Measurements from ENCODE around the gene HOXC12.

HOXC12 gene

DNA sequence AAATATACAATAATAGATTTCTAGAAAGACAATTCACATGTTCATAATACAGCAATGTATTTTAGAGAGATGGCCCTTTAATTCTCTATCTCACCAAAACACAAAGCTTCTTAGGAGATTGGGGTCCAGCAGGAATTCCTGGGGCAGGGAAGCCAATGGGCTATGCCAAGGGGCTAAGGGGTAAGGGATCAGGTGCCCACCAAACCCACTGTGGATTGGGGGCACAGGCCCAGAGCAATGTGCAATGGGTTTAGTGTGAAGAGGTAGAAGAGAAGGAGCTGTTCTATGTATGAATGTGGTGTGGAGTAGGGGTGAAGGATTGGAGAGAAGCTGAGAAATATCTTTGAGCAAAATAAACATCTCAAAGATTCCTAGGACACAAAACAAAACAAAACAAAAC is 13.5 kb upstream of the HOXC12 start:
- DNase-seq, result no peak

DNA sequence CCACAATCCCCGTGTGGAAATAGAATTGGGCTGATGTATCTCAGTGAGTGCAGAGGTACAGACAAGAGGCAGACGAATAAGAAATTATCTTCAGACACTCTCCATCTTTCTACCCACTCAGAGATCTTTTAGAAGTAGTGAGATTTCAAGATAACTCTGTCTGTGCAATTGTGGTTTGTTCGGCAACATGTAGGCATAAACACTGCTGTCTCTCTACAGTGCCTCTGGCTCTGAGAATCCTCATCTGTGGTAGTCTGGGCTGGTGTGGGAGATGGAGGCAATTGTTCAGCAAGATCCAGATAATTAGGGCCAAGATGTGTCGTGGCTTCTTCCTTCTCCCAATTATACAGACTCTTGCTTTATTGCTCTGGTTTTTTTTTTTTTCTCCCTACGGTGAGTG is 13.0 kb upstream of the HOXC12 start:
- no peak for DNase-seq

DNA sequence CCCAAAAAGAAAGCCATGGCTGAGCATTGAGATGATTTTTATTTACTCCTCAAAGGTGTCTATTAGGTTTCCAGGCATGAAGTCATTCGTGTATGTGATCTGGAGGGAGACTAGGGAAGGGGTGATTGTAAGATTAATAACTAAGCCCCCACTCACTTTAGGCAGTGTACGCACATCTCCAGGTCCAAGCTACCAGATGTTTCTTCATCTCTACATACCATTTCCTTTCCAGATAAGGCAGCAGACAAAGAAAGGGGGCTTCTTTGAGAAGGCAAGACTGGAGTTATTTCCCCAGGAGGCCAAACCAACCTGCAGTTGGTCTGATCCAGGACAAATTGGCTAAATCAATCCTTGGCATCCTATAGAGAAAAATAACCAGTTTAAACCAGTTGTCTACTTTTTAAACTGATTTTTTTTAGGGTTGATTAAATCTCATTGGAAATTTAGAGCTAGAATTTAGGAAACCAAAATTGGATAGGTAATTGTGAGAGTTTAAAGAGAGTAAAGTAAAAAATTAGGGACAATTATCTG is 12.2 kb upstream of the HOXC12 start:
- DNase-seq, result no peak

DNA sequence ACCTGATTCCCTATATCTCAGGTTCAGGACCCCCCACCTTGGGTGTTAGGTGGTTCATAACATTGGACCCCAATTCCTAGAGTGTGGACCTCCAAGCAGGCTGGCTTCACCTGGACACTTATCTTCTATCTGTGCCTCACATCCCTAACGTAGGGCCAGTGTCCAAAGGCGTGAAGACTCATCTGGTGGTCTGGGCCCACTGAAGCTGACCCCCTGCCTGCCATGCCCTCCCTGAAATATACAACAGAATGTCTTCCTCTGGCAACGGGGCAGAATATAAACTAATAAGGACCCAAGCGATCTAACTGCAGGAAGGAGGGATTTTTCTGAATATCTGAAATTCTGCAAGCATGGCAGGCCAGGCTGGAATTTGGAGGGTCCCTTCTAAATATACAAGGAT is 10.5 kb upstream of the HOXC12 start:
- DNase-seq, result no peak

DNA sequence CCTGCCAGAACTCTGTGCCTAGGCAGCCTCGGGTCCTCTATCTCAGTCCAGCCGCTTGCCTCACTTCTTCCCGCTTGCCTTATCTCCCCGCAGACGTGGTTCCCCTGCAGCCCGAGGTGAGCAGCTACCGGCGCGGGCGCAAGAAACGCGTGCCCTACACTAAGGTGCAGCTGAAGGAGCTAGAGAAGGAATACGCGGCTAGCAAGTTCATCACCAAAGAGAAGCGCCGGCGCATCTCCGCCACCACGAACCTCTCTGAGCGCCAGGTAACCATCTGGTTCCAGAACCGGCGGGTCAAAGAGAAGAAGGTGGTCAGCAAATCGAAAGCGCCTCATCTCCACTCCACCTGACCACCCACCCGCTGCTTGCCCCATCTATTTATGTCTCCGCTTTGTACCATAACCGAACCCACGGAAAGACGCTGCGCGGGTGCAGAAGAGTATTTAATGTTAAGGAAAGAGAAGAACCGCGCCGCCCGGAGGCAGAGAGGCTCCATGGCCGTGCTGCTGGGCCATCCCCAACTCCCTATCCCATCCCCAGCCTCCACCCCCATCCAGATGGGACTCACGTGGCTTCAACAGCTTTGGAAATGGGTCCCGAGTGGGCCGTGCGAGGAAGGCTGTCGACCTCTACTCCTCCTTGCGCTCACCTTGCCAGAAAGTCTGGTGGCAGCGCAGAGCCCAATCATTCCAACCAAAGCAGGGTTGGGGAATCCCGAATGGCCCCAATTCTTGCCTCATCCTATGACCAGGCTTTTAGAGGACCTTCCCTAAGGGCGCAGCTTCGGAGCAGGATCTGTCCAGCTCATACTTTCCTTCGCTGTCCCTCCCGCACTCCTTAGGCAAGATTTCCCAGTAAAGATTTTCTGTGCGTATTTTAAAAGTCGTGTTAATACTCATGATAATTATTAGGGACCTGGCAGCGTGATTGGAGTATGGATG is 9.5 kb upstream of the HOXC12 start:
- DNase-seq, result no peak

DNA sequence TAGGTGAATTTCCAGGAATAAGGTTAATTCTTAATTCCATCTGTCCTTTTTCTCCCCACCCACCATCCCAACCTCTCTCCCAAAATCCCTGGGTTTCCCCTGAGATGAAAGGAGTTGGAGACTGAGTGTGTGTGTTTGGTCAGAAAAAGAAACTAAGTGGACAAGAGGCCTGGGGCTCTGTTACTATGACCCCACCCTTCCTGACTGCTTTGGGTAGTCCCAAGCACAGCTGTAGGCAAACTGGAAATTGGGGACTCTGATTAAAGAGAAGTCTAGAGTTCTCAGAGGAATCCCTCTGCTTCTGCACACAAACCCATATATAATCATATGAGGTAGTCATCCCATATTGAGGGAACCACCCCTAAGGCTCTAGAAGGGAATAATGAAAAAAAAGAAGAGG is 7.0 kb upstream of the HOXC12 start:
- DNase-seq, result no peak

DNA sequence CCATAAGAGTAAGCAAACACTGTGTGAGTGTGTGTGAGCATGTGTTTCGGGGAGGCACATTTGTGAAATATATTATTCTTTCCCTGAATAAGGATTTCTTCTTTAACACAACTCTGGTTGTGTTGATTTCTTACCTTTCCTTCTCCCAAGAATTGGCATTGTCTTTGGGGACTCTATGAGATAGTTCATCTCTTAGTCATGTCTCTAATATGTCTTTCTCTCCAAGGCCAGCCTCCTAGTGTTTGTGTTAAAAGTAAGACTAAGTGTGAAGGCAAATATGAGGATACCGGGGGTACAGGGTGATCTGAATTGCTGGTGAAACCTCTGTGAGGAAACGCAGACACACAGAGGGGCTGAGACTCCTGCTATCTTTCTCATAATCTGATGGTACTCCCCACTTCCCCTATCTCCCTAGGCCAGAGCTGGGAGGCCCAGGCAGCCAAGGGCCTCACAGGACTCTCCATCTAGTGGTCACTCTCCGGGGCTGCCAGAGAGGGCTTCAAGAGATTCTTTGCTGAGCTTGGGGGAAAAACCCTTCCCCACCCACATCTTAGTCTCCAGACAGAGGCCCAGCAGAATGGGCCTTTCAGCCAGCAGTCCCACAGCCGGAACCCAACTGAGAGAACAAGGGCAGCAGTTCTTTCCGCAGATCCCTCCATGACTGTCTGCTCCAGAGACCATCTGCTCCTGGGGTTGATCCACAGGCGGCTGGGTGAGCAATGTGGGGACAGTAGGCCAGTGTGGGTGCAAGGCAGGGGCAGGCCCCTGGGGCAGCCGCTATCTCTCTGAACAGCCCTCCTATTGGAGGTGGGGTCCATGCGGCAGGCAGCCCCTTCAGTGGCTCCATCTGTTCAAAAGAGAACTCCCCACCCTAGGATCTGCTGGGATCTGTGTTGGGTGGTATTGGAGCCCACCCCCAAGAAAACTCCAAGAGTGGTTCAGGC is 5.8 kb upstream of the HOXC12 start:
- DNase-seq, result no peak

DNA sequence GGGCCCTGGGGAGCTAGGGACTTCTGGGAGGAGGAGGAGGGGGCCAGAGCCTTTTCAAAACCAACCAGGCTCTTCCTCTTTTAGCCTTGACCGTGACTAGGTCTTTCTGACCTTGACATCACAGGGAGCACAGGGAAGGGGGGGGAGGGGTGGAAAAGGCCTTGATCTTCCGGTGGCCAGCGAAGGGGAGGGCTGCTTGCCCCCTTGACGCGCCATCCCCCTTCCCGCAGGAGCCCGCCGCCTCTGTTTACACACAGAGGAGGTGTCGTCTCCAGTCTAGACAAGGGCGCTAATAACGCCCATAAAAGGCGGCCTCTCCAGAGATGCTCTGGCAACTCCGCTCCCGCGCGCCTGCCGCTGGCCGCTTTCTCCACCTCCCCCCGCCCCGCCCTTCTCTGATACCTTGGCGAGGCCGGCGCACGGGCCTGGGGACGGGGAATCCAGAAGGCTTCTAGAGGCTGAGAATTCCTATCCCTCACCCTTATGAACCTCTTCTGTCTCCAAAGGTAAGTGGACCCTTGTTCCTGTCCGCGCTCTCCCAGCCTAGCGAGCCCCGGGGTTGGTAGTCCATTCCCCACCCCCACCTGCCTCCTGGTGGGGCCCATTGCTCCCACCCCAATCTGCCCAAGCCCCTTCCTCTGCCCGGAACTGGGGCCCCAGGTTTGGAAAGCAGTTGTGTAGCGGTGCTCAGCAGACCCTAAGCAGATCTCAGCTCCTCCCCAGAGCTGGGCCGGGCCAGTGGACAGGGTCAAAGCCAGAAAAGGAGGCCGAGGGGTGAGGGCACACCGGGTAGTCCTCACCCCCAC is 4.9 kb upstream of the HOXC12 start:
- no peak for DNase-seq

DNA sequence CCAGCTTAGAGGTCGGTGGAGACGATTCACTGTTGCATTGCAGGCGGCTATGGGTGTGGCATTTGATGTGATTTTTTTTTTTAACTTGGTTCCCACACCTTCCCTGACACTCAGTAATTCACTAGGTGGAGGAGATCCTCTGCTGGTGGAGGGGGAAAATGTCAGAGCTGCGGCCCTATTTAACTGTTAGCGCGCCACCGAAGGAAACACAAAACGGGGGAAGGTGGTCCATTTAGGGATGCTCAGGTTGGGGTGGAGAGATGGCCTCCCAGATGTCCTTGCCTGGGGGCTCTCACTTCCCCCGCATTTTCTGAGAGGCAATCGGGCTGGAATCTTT is 4.3 kb upstream of the HOXC12 start:
- DNase-seq, result no peak

DNA sequence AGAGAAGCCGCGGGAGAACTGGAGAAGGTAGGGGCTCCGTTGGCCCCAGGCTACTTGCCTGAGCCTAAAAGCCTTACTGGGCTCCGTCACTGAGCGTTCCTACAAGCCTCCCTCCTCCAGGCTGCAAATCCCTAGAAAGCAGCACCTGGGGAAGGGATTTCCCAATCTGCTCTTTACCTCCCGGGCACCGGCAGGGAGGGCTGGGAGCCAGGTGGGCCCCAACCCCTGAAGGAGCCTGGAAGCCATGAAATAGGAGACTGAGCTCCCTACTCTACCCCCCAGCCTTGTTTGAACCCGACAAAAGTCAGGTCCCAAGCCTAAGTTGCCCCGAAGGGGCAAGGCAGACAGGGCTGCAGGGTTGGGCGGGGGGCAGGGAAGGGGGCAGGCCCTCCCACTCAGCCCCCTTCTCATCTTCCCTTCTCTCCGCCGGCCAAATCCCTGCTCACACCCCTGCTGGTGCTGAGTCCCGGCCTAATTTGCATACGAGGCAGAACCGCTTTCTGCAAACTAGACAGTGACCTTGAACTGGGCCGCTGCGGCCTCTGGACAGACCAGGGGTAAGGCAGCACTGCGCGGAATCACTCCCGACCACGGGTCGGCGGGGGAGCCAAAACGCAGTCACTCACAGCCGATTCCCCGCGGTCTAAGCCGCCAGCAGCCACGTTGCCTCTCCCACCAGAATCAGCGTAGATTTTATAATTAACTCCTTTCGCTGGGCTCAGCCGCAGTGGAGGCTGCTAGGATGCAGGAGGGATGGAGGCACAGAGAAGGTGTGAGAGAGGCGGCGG is 3.7 kb upstream of the HOXC12 start:
- DNase-seq, result no peak

DNA sequence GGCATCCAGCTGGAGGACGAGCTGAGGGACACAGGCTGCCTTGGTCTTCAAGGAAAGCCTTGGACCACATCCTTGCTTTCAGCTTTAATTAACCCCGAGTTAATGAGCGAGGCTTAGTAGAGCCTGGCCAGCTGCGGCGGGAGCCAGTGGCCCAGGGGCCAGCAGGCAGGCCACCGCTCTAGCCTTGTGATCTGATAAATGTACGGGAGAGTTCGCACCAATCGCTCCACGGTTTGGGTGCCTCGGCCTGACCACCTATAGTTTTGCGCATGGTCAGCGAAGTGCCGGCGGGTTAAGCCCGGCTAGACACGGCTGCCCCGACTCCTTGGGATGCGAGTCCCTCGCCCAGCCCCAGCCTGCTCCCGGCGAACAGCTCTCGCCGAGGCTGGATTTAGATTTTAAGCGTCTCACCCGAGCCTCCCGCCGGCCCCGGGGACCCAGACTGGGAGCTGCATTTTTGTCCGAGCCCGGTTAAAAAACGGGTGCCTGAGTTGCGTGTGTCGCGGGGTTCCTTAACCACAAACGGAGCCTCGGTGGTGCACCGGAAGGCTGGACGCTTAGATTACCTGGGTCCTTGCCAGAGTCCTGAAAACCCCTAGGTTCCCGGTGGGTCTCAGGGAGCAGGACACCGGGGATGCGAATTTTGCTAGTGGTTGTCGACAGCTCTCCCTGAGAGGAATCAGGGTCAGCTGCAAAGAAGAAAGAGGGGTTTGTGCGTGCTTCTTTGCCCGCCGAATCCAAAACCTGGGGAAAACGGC is 2.9 kb upstream of the HOXC12 start:
- no peak for DNase-seq

DNA sequence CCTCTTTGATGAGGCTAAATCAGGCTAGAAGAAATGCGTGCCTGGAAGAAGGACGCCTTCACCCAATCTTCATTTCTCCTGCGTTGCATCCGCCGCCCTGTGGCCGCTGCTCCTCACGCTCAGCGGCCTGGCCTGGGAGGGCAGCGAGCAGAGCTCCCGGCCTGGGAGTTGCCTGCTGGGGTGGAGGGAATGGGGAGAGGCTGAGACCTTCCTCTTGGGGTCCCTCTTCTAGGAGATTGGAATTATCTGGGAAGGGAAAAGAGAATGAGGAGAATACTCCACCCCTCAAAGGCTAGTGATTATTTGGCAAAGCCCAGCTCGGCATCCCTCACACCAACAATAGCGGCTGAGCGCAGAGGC is 2.4 kb upstream of the HOXC12 start:
- no peak for DNase-seq

DNA sequence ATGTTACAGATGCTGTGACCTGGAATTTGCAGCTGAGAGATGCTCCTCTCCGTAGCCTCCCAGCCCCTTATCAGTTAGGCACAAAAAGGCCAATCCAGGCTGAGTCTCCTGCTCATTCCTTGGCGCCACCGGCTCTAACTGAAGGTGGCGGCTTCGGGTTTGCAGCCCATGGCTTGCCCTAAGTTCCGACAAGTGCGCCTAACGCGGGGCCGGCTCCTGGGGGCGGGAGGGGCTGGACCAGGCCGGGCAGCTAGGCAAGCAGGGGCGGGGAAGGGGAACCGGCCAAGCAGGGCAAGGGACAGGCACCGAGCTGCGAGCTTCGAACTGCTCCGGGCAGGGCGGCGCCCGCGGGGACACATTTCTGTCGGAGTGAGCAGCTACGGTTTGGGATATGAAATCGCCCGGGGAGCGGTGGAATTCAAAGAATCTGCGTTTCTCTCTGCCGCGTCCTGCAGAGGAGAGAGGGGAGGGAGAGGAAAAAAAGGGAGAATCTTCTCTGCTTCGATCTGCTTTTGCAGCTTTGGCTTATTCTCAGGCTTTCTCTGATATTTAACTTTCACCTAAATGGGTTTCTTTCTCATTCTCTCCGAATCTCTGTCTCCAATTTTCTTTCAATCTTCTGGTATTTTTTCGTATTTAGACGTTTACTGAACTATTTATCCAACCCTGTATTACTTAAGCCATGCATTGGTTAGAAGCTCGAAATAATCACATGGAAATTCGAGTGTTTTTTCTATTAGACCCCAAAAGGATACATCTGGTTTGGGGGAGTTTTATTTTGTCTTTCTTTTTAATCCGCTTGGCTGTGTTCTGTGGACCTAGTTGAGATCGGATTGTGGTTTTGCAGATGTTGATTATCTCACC is 1.6 kb upstream of the HOXC12 start:
- no peak for DNase-seq

DNA sequence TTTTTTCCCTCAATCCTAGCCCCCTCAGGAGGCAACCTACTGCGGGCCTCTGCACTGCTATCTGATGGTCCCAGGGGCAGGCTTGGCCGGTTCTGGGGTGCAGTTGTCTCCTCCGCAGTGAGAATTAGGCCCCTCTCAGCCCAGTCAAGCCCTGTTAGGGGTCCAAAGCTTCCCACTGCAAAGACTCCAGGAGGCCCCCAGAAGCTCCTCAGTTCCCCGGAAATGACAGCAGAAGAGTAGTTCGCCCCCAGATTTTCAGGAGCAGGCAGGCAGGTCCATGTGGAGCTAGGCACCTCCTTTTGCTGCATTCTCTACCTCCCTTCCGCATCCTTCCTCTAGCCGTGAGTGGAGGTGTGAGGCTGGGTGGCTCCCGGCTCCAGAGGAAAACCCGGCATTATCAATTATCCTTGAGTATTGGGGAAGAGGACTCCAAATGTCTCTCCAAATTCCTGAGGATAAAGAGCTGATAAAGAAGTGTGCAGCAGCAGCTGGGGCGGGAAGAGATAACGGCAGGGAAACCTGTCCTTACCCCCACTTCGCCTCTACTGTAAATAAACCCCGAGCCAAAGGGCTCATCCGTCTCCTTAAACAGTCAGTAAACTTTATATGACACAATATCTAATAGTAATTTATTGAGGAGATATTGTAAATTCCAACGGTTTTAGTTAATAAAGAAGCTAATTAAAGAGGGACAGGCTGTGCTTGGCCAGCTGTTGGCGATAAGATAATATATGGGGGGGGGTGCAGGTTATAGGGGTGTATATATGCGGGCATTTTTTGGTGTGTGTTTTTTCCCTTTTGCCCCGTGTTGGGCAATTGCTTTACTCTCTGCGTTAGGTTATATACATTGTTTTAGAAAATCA is 641 bp upstream of the HOXC12 start:
- DNase-seq, result no peak

DNA sequence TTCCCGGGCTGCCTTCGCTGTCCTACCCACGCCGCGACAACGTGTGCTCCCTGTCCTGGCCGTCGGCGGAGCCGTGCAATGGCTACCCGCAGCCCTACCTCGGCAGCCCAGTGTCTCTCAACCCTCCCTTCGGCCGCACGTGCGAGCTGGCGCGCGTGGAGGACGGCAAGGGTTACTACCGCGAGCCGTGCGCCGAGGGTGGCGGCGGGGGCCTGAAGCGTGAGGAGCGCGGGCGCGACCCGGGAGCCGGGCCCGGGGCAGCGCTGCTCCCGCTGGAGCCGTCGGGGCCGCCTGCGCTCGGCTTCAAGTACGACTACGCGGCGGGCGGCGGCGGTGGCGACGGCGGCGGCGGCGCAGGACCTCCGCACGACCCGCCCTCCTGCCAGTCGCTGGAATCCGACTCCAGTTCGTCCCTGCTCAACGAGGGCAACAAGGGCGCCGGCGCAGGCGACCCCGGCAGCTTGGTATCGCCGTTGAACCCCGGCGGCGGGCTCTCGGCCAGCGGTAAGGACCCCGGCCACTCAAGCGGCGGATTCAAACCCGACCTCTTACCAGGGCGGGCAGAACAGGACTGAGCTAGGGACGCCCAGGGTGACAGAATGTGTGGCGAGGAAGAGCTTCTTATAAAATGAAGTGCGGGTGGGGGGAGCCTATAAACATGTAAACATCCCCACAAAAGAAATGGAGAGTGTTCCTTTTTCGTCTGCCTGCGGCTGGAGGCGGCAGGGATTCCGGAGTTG is 503 bp downstream of the HOXC12 start:
- DNase-seq, result no peak

DNA sequence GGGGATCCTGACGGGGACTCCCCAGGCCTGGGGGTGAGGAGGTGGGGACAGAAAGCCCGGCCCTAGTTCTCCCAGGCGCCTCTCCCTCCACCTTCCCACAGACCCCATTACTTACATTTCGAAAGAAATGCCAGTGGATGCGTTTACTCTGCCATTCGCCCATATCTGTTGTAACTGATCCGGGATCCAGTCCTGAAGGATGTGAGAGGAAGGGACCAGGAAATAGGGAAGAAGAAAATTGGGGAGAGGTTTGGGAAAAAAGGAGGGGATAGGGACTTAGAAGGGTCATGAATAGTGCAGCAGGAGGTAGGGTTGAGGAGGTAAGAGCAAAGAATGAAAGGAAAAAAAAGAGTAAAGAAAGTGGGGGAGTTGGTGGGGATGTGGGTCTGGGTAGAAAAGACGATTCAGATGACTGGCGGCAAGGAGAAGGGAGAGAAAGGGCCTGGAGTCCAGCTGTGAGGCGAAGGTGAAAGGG is 1.1 kb downstream of the HOXC12 start:
- DNase-seq, result no peak

DNA sequence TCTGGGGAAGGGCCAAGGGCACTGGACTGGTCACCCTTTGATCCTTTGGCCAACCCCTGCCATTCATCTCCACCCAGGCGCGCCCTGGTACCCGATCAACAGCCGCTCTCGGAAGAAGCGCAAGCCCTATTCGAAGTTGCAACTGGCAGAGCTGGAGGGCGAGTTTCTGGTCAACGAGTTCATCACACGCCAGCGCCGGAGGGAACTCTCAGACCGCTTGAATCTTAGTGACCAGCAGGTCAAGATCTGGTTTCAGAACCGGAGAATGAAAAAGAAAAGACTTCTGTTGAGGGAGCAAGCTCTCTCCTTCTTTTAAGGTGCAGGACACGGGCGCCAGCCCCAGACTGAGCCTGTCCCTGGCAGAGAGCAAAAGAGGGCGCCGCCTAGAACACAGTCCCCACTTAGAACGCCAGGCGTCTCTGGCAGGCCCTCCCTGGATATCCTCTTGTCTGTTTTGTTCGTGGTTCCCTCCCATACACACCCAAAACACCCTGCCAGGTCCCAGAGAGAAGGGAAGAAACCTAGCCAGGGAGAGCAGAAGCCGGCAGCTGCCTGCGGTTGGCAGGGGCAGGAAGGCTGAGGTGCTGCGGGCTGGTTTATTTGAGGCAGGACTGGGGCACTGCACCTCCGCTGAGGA is 1.7 kb downstream of the HOXC12 start:
- no peak for DNase-seq

Measured in NCI-H146 (cell line).